Measurements from ENCODE around the gene TAMALIN.

The TAMALIN gene

DNA sequence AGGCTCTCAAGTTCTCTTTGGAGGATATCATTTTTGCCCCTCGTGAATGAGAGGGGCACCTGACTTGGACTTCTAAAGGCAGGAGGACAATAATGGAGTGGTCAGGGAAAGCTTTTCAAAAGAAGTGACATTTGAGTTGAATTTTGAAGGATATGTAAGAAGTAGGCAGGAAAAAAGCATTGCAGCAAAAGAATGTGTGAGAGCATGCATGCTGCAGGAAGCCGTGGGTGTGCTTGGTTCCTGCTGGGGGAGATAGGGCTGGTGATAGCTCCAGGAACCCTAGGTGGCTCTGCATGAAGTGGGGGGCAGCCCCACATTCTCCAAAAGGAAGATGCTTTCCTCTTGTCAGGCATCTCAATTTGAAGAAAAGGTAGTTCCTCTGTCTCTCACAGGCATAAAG, 32.1 kb upstream of the TAMALIN start:
- TF ChIP-seq GATA2 (IDR thresholded peaks at IDR 0.05; ENCODE audit: low read depth, low read length) (no peak), GATA3 (IDR thresholded peaks at IDR 0.05; ENCODE audit: low read depth, low read length) (no peak)

DNA sequence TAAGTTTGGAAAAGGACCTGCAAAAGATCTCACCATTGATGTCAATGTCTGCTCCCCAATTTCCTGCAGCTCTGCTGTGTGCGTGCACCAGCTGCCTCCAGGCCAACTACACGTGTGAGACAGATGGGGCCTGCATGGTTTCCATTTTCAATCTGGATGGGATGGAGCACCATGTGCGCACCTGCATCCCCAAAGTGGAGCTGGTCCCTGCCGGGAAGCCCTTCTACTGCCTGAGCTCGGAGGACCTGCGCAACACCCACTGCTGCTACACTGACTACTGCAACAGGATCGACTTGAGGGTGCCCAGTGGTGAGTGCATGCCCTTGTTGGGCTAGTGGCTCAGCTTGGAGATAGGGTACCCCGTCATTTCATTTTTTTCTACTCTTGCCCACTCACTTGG, 31.6 kb upstream of the TAMALIN start:
- TF ChIP-seq GATA3 (IDR thresholded peaks at IDR 0.05; ENCODE audit: low read depth, low read length) (no peak), GATA2 (IDR thresholded peaks at IDR 0.05; ENCODE audit: low read depth, low read length) (no peak)

DNA sequence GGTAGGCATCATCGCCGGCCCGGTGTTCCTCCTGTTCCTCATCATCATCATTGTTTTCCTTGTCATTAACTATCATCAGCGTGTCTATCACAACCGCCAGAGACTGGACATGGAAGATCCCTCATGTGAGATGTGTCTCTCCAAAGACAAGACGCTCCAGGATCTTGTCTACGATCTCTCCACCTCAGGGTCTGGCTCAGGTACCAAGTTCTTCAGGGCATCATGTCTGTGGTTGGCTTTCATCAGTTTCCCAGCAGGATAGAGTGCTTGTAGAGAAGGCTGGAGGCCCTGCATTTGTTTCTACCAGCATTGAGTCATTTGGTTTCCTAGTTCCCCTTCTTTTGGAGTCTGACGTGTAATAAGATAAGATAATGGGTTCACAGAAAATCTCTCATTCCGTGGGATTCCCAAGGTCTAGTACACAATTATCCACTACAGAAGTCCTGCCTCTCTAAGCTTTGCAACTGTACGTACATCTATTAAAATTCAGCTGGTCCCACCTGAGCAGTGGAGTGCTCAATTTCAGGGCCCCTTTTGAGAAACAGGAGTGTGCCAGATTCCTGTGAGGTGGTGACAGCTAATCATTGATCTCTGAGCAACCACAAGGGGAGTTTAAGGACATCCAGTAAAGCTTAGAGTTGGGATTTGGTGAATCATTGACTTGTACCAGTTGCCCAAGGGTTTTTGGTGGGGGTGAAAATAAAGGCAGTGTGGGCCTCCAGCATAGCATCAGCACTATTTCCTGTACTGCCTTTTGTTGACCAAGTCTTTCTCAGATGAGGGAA, 30.2 kb upstream of the TAMALIN start:
- no peak for TF ChIP-seq GATA3 (IDR thresholded peaks at IDR 0.05; ENCODE audit: low read depth, low read length)
- no peak for TF ChIP-seq GATA2 (IDR thresholded peaks at IDR 0.05; ENCODE audit: low read depth, low read length)

DNA sequence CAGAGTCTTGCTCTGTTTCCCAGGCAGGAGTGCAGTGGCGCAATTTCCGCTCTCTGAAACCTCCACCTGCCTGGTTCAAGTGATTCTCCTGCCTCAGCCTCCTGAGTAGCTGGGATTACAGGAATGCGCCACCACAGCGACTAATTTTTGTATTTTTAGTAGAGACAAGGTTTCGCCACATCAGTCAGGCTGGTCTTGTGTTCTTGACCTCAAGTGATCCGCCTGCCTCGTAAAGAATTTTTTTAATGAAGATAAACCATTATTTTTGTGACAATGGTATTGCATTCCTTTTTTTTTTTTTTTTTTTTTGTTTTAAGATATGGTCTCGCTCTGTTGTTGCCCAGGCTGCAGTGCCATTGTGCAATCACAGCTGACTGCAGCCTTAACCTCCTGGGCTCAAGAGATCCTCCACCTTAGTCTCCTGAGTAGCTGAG, 29.4 kb upstream of the TAMALIN start:
- TF ChIP-seq GATA3 (IDR thresholded peaks at IDR 0.05; ENCODE audit: low read depth, low read length), result no peak

DNA sequence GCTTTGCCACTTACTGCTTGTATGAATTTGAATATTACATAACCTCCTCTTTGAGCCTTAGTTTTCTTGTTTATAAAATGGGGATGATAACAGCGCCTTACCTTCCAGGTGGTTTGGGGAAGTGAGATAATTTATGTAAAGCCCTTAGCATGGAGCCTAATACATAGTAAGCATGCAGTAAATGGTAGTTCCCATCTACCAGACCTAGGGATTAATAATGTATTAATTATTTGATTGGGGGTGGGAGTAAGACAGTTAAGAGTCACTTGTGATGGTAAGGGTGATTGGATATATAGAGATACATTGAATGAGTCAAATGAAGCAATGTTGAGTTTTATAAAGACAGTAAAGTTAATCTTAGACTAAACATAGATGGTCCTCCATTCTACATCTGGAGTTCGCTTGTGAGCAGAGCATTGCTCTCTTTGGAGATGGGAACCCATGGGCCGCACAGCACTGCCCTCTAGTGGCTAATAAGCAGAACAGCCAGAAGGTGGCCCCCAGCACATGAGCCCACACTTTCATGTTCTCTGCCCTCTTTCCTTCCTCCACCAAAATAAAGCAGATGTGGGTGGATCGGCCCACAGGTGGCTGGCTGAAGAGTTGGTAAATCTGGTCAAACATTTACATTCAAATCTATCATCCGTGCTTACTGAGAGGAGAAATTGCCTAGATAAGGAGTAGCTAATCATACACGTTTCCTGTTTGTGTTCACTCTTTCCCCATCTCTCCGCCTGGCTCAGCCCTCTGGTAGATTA, 26.5 kb upstream of the TAMALIN start:
- no peak for TF ChIP-seq GATA3 (IDR thresholded peaks at IDR 0.05; ENCODE audit: low read depth, low read length)
- no peak for TF ChIP-seq GATA2 (IDR thresholded peaks at IDR 0.05; ENCODE audit: low read depth, low read length)

DNA sequence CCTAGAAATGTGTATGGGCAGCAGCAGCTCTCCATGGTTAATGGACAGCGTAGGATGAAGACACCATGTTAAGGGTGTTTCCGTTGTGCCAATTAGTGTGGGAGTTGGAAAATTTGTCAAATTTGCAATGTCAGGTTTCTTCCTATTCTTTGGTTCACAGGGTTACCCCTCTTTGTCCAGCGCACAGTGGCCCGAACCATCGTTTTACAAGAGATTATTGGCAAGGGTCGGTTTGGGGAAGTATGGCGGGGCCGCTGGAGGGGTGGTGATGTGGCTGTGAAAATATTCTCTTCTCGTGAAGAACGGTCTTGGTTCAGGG, 26.0 kb upstream of the TAMALIN start:
- TF ChIP-seq GATA2 (IDR thresholded peaks at IDR 0.05; ENCODE audit: low read depth, low read length), result no peak

DNA sequence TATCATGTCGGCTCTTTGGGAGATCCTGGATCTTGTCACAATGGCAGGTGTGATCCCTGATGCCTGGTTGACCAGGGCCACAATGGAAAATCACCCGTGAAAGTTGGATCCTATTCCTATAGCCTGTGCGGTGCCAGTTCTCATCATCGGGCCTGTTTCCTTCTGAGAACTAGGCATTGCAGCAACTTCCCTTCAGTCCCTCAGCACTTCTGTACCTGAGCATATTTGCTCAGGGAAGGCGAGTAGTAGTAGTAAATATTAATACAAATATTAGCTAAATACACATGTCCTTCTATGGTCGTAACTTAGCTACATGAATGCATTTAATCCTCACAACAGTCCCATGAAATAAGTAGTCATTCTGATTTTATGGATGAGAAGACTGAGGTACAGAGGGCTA, 22.1 kb upstream of the TAMALIN start:
- TF ChIP-seq GATA2 (IDR thresholded peaks at IDR 0.05; ENCODE audit: low read depth, low read length), result no peak
- no peak for TF ChIP-seq GATA3 (IDR thresholded peaks at IDR 0.05; ENCODE audit: low read depth, low read length)

DNA sequence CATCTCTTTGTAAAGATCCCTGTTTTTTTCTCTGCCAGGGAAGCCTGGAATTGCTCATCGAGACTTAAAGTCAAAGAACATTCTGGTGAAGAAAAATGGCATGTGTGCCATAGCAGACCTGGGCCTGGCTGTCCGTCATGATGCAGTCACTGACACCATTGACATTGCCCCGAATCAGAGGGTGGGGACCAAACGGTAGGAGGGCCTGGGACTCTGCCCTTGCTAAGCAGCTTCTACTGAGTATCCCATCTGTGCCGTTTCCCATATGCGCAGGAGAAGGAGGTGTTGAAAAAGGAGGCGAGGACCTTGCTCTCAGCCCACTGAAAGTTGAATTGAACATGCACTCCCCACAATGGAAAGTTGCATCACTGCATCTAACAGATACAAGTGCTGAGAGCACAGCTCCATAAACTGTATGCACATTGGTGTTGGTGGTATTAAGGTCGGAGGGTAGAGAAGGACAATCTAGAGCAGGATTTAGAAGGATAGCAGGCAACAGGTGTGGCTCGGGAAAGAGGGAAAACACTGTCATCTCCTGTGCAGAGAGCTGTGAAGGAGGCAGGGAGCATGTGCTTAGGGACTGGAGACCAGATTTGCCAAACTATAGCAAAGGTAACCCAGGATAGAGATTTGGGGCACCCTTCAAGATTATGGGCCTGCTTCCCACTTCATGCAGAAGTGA, 21.5 kb upstream of the TAMALIN start:
- TF ChIP-seq GATA2 (IDR thresholded peaks at IDR 0.05; ENCODE audit: low read depth, low read length) (no peak), GATA3 (IDR thresholded peaks at IDR 0.05; ENCODE audit: low read depth, low read length) (no peak)

DNA sequence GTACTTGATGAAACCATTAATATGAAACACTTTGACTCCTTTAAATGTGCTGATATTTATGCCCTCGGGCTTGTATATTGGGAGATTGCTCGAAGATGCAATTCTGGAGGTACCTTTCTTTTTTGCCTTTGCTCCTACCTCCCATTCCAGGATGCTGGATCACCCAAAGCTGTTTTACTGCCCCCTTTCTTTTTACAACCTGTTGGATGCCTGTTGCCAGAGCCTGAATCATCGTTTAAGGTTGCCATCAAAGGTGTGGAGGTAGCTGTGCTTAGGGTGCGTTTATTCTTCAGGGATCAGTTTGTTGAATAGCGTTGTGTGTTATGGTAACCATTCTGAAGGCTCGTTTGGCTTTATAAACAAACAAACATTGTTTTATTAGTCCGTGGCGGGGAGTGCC, 19.9 kb upstream of the TAMALIN start:
- no peak for TF ChIP-seq GATA2 (IDR thresholded peaks at IDR 0.05; ENCODE audit: low read depth, low read length)
- TF ChIP-seq GATA3 (IDR thresholded peaks at IDR 0.05; ENCODE audit: low read depth, low read length), result no peak

DNA sequence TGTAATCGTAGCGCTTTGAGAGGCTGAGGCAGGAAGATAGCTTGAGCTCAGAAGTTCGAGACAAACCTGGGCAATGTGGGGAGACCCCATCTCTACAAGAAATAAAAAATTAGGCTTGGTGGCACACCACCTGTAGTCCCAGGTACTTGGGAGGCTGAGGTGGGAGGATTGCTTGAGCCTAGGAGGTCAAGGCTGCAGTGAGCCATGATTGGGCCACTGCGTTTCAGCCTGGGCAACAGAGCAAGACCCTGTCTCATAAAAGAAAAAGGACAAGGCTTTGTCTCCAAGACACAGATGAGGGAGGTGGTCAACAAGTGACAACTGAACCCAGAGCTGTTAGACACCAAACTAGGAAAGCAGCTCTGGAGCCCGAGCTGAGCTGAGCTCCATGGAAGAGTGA, 14.5 kb upstream of the TAMALIN start:
- TF ChIP-seq GATA3 (IDR thresholded peaks at IDR 0.05; ENCODE audit: low read depth, low read length) (no peak), GATA2 (IDR thresholded peaks at IDR 0.05; ENCODE audit: low read depth, low read length) (no peak)

DNA sequence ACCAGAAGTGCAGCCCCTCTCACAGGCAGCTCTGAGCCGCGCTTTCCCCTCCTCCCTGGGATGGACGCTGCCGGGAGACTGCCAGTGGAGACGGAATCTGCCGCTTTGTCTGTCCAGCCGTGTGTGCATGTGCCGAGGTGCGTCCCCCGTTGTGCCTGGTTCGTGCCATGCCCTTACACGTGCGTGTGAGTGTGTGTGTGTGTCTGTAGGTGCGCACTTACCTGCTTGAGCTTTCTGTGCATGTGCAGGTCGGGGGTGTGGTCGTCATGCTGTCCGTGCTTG, 12.3 kb upstream of the TAMALIN start:
- TF ChIP-seq GATA2 (IDR thresholded peaks at IDR 0.05; ENCODE audit: low read depth, low read length) (no peak), GATA3 (IDR thresholded peaks at IDR 0.05; ENCODE audit: low read depth, low read length) (no peak)

DNA sequence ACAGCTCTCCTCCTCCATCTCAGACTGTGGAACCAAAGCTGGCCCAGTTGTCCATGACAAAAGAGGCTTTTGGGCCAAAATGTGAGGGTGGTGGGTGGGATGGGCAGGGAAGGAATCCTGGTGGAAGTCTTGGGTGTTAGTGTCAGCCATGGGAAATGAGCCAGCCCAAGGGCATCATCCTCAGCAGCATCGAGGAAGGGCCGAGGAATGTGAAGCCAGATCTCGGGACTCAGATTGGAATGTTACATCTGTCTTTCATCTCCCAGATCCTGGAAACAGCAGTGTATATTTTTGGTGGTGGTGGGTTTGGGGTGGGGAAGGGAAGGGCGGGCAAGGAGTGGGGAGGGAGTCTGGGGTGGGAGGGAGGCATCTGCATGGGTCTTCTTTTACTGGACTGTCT, 11.8 kb upstream of the TAMALIN start:
- TF ChIP-seq GATA2 (IDR thresholded peaks at IDR 0.05; ENCODE audit: low read depth, low read length) (no peak), GATA3 (IDR thresholded peaks at IDR 0.05; ENCODE audit: low read depth, low read length) (no peak)

DNA sequence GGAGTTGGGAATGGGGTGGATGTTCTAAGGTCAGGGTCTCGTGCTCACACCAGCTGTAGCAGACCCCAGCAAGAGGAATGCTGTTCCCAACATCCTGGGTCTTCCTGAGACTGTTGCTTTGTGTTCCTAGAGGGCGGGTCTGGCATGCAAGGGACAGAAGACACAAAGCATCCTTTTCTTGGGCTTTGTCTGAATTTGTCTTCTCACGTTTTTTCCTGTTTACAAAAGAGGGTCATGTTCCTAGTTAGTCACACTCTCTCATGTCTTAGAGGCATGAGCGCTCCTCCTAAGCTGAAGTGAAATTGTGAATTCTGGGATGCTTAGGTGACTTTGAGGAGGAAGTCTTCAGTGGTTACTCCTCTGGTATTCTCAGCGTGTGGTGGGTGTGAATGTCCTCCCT, 9.6 kb upstream of the TAMALIN start:
- TF ChIP-seq GATA3 (IDR thresholded peaks at IDR 0.05; ENCODE audit: low read depth, low read length) (no peak), GATA2 (IDR thresholded peaks at IDR 0.05; ENCODE audit: low read depth, low read length) (no peak)

DNA sequence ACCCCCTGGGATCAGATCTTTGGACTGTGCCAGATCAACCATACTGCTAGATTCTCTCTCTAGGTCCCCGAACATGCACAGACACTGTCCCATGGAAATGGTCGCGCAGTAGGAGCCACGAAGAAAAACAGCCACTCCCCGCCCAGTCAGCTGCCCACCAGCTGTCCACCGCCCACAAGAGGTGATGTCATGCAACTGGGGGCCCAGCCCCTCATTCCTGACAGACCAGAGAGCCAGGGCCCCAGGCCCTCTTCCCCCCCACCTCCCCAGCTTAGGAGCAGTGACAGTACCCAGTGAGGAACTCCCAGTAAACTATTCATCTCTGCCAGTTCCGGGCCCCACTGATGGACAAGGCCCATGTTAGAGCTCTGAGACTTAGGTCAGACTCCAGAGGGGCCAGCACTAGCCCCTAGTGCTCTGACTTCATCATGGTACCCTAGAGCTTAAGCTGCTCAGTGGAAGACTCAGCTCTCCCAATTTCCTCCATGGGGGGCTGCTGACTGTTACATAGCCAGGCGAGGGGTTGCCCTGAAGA, 3.7 kb upstream of the TAMALIN start:
- no peak for TF ChIP-seq GATA2 (IDR thresholded peaks at IDR 0.05; ENCODE audit: low read depth, low read length)
- TF ChIP-seq GATA3 (IDR thresholded peaks at IDR 0.05; ENCODE audit: low read depth, low read length), result no peak

DNA sequence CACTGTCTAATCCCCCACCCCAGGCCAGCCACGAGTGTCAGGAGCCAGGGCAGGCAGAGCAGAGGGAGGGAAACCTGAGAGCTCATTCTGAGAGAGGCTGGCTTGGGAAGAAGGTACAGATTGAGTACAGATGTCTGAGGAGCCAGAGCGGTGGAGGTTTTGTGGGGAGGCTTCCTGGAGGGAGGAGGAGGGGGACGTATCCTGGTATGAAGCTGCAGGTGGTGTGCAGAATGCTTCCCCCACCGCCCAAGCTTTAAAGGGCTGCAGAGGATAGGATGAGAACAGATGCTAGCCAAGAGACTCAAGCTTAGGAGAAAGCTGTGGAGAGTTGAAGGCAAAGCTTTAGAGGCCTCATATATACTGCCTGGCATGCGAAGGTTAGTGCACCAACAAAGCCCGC, 3.2 kb upstream of the TAMALIN start:
- TF ChIP-seq GATA2 (IDR thresholded peaks at IDR 0.05; ENCODE audit: low read depth, low read length) (no peak), GATA3 (IDR thresholded peaks at IDR 0.05; ENCODE audit: low read depth, low read length) (no peak)

All from SH-SY5Y (cell line).